WTC11 (cell line): ENCODE data around the gene APLF. TPM values are rescaled to one million over a fixed set of nuclear protein-coding genes. Genes with fewer than 3 reads are reported as not detected.

ENCODE experiments used
- ATAC-seq: fragments of 200-7000 bp; cut with Tn5 transposase; 2 replicates; pipeline ENCODE4 v1.10.0; 2021; ENCODE audit warnings: mild to moderate bottlenecking, moderate library complexity
- CTCF ChIA-PET: fragments of 300-600 bp; sonication (Branson Sonifier 250); formaldehyde crosslinking; loops from one replicate; lab custom pipeline; 2021; ENCODE audit warnings: antibody characterized with exemption; lab: Charles Lee
- POLR2A ChIA-PET: fragments of 350-600 bp; sonication (Branson Sonifier 250); formaldehyde crosslinking; loops from one replicate; lab custom pipeline; 2021; ENCODE audit warnings: antibody characterized with exemption; lab: Charles Lee
- DNase-seq: peaks from one replicate; pipeline ENCODE4 v3.0.0; 2021; ENCODE audit warnings: low spot score
- H3K27ac Mint-ChIP-seq: 2 replicates; pipeline ENCODE4 v1.8.0; 2021; ENCODE audit warnings: mixed read lengths
- H3K27me3 Mint-ChIP-seq: 2 replicates; pipeline ENCODE4 v1.8.0; 2021; ENCODE audit warnings: low read depth, mild to moderate bottlenecking, moderate library complexity, mixed read lengths
- H3K36me3 Mint-ChIP-seq: 2 replicates; pipeline ENCODE4 v1.8.0; 2021; ENCODE audit warnings: mixed read lengths
- H3K4me1 Mint-ChIP-seq: 2 replicates; pipeline ENCODE4 v1.8.0; 2022; ENCODE audit warnings: mixed read lengths
- H3K4me3 Mint-ChIP-seq: 2 replicates; pipeline ENCODE4 v1.8.0; 2021; ENCODE audit warnings: mild to moderate bottlenecking, moderate library complexity, mixed read lengths
- H3K9me3 Mint-ChIP-seq: 2 replicates; pipeline ENCODE4 v1.8.0; 2021; ENCODE audit warnings: mixed read lengths
- CBFB ChIP-seq: sonication (generic); formaldehyde crosslinking; IDR thresholded peaks from 2 replicates; pipeline ENCODE4 v1.8.1; 2022; ENCODE audit warnings: mild to moderate bottlenecking, low read depth, missing genetic modification reagents
- IRF2 ChIP-seq: sonication (generic); formaldehyde crosslinking; IDR thresholded peaks from 2 replicates; pipeline ENCODE4 v1.8.0; 2022; ENCODE audit warnings: low read depth, missing genetic modification reagents, borderline replicate concordance
- NR1H2 ChIP-seq: sonication (generic); formaldehyde crosslinking; IDR thresholded peaks from 2 replicates; pipeline ENCODE4 v1.9.0; 2021; ENCODE audit warnings: mild to moderate bottlenecking, moderate library complexity, missing genetic modification reagents
- RELA ChIP-seq: sonication (generic); formaldehyde crosslinking; IDR thresholded peaks from 2 replicates; pipeline ENCODE4 v1.8.1; 2022; ENCODE audit warnings: missing genetic modification reagents, mild to moderate bottlenecking, borderline replicate concordance
- RORB ChIP-seq: fragments of 250-450 bp; sonication (Bioruptor Pico); IDR thresholded peaks from 2 replicates; pipeline ENCODE4 v1.9.0; 2021; ENCODE audit warnings: mild to moderate bottlenecking
- TCF7 ChIP-seq: sonication (generic); formaldehyde crosslinking; IDR thresholded peaks from 2 replicates; pipeline ENCODE4 v1.8.0; 2022; ENCODE audit warnings: mild to moderate bottlenecking, low read depth, missing genetic modification reagents, moderate library complexity
- TEAD4 ChIP-seq: sonication (generic); formaldehyde crosslinking; IDR thresholded peaks from 2 replicates; pipeline ENCODE4 v1.8.0; 2022; ENCODE audit warnings: mild to moderate bottlenecking, missing genetic modification reagents
- ZNF263 ChIP-seq: sonication (generic); formaldehyde crosslinking; IDR thresholded peaks from 2 replicates; pipeline ENCODE4 v1.8.1; 2022; ENCODE audit warnings: low read depth, mild to moderate bottlenecking, moderate library complexity, missing genetic modification reagents
- total RNA-seq: library from RNA; stranded (reverse); gene quantifications from 3 replicates; pipeline ENCODE4 v1.2.3, GENCODE V29; 2021
- TF ChIP-seq, protein P1 (sequence below): sonication (generic); formaldehyde crosslinking; conservative IDR thresholded peaks from 2 replicates; pipeline ENCODE4 v1.8.1; 2022; ENCODE audit warnings: mild to moderate bottlenecking, missing genetic modification reagents
- TF ChIP-seq, protein P2 (sequence below): fragments of 250-450 bp; sonication (Bioruptor Pico); IDR thresholded peaks from 2 replicates; pipeline ENCODE4 v1.9.0; 2021; ENCODE audit warnings: moderate library complexity, mild to moderate bottlenecking, inconsistent platforms, borderline replicate concordance
- TF ChIP-seq, protein P3 (sequence below): sonication (generic); formaldehyde crosslinking; IDR thresholded peaks from 2 replicates; pipeline ENCODE4 v1.8.1; 2023; ENCODE audit warnings: mild to moderate bottlenecking, missing genetic modification reagents
- TF ChIP-seq, protein P4 (sequence below): sonication (generic); formaldehyde crosslinking; IDR thresholded peaks from 2 replicates; pipeline ENCODE4 v1.8.1; 2023; ENCODE audit warnings: mild to moderate bottlenecking, missing genetic modification reagents
- TF ChIP-seq, protein P5 (sequence below): fragments of 250-450 bp; sonication (Bioruptor Pico); IDR thresholded peaks from 2 replicates; pipeline ENCODE4 v1.9.0; 2021; ENCODE audit warnings: mild to moderate bottlenecking
- TF ChIP-seq, protein P6 (sequence below): sonication (generic); formaldehyde crosslinking; IDR thresholded peaks from 2 replicates; pipeline ENCODE4 v1.8.0; 2023; ENCODE audit warnings: mild to moderate bottlenecking, missing genetic modification reagents
- TF ChIP-seq, protein P7 (sequence below): sonication (generic); formaldehyde crosslinking; IDR thresholded peaks from 2 replicates; pipeline ENCODE4 v1.8.0; 2022; ENCODE audit warnings: missing genetic modification reagents

APLF gene
- total RNA-seq, 1 experiment from 2014 or later = 2.7 TPM

DNA sequence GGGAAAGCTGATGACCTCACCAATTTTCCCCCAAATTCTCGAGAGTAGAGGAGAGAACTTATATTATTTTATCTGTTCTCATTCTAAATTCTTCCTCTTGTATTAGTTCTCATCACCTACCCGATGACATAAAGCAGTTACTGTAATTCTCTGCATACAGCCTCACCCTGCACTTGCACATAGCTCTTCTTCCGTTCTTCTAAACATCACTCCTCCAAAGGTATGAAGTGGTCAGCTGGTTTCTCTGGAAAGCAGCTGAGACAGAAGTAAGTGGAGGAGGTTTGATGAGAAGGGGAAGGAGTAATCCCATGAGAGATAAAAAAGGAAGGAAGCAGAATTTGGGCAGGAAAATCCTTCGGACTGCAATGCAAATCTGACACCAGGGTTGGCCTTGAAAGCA lies 39.3 kb upstream of the APLF start:
- ATAC-seq = no peak
- H3K4me3 Mint-ChIP-seq = no peak overlapping the region
- TF ChIP-seq CBFB (CRISPR knock-in tag) (no peak), TEAD4 (CRISPR knock-in tag) (no peak), NR1H2 (CRISPR knock-in tag) (no peak)
- TF ChIP-seq, protein P1, sequence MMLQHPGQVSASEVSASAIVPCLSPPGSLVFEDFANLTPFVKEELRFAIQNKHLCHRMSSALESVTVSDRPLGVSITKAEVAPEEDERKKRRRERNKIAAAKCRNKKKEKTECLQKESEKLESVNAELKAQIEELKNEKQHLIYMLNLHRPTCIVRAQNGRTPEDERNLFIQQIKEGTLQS = no peak
- TF ChIP-seq, protein P2, sequence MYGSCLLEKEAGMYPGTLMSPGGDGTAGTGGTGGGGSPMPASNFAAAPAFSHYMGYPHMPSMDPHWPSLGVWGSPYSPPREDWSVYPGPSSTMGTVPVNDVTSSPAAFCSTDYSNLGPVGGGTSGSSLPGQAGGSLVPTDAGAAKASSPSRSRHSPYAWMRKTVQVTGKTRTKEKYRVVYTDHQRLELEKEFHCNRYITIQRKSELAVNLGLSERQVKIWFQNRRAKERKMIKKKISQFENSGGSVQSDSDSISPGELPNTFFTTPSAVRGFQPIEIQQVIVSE (CRISPR knock-in tag) = no peak
- no peaks in the 10 kb centered on the region for H3K36me3 Mint-ChIP-seq
- POLR2A ChIA-PET = no interaction called here
- no peak overlapping the region for H3K27ac Mint-ChIP-seq
- no peaks in the 10 kb centered on the region for H3K4me1 Mint-ChIP-seq
- H3K27me3 Mint-ChIP-seq = no peaks in the 10 kb centered on the region
- DNase-seq = no peak
- H3K9me3 Mint-ChIP-seq = no peaks in the 10 kb centered on the region
- CTCF ChIA-PET = interaction anchor here (0.9 kb wide), 1 partner anchor 14 kb away, joined by 3 read pairs; no protein-coding TSS in a partner anchor

DNA sequence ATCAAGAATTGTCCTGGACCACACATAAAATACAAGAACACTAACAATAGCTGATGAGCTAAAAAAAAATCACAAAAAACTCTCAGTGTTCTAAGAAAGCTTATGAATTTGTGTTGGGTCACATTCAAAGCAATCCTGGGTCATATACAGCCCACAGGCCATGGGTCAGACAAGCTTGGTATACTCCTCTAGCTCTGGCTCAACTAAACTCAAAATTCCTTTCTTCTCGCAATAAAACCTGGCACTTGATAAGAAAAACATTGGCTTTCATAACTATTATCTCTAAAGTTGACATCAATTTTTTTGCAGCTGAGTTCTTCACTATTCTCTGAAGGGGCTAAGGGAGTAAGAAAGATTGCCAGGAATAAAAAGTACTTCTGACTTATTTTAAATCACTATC lies 38.6 kb upstream of the APLF start:
- ATAC-seq = no peak
- Mint-ChIP-seq H3K4me3 (no peak overlapping the region), H3K36me3 (no peaks in the 10 kb centered on the region), H3K27me3 (no peaks in the 10 kb centered on the region), H3K9me3 (no peaks in the 10 kb centered on the region), H3K27ac (no peak overlapping the region), H3K4me1 (no peaks in the 10 kb centered on the region)
- DNase-seq = no peak
- ChIA-PET POLR2A (no interaction called here), CTCF (interaction anchor here (0.9 to 2.5 kb wide), 2 partner anchors 13 kb away, joined by 3 to 9 read pairs; no protein-coding TSS in a partner anchor)
- TF ChIP-seq ZNF263 (CRISPR knock-in tag) (no peak), TCF7 (no peak), IRF2 (CRISPR knock-in tag) (no peak), RELA (CRISPR knock-in tag) (no peak), RORB (CRISPR knock-in tag) (no peak)
- TF ChIP-seq, protein P3, sequence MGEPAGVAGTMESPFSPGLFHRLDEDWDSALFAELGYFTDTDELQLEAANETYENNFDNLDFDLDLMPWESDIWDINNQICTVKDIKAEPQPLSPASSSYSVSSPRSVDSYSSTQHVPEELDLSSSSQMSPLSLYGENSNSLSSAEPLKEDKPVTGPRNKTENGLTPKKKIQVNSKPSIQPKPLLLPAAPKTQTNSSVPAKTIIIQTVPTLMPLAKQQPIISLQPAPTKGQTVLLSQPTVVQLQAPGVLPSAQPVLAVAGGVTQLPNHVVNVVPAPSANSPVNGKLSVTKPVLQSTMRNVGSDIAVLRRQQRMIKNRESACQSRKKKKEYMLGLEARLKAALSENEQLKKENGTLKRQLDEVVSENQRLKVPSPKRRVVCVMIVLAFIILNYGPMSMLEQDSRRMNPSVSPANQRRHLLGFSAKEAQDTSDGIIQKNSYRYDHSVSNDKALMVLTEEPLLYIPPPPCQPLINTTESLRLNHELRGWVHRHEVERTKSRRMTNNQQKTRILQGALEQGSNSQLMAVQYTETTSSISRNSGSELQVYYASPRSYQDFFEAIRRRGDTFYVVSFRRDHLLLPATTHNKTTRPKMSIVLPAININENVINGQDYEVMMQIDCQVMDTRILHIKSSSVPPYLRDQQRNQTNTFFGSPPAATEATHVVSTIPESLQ (CRISPR knock-in tag) = no peak
- TF ChIP-seq, protein P4, sequence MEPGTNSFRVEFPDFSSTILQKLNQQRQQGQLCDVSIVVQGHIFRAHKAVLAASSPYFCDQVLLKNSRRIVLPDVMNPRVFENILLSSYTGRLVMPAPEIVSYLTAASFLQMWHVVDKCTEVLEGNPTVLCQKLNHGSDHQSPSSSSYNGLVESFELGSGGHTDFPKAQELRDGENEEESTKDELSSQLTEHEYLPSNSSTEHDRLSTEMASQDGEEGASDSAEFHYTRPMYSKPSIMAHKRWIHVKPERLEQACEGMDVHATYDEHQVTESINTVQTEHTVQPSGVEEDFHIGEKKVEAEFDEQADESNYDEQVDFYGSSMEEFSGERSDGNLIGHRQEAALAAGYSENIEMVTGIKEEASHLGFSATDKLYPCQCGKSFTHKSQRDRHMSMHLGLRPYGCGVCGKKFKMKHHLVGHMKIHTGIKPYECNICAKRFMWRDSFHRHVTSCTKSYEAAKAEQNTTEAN (CRISPR knock-in tag) = no peak
- TF ChIP-seq, protein P5, sequence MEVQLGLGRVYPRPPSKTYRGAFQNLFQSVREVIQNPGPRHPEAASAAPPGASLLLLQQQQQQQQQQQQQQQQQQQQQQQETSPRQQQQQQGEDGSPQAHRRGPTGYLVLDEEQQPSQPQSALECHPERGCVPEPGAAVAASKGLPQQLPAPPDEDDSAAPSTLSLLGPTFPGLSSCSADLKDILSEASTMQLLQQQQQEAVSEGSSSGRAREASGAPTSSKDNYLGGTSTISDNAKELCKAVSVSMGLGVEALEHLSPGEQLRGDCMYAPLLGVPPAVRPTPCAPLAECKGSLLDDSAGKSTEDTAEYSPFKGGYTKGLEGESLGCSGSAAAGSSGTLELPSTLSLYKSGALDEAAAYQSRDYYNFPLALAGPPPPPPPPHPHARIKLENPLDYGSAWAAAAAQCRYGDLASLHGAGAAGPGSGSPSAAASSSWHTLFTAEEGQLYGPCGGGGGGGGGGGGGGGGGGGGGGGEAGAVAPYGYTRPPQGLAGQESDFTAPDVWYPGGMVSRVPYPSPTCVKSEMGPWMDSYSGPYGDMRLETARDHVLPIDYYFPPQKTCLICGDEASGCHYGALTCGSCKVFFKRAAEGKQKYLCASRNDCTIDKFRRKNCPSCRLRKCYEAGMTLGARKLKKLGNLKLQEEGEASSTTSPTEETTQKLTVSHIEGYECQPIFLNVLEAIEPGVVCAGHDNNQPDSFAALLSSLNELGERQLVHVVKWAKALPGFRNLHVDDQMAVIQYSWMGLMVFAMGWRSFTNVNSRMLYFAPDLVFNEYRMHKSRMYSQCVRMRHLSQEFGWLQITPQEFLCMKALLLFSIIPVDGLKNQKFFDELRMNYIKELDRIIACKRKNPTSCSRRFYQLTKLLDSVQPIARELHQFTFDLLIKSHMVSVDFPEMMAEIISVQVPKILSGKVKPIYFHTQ (CRISPR knock-in tag) = no peak
- TF ChIP-seq, protein P6, sequence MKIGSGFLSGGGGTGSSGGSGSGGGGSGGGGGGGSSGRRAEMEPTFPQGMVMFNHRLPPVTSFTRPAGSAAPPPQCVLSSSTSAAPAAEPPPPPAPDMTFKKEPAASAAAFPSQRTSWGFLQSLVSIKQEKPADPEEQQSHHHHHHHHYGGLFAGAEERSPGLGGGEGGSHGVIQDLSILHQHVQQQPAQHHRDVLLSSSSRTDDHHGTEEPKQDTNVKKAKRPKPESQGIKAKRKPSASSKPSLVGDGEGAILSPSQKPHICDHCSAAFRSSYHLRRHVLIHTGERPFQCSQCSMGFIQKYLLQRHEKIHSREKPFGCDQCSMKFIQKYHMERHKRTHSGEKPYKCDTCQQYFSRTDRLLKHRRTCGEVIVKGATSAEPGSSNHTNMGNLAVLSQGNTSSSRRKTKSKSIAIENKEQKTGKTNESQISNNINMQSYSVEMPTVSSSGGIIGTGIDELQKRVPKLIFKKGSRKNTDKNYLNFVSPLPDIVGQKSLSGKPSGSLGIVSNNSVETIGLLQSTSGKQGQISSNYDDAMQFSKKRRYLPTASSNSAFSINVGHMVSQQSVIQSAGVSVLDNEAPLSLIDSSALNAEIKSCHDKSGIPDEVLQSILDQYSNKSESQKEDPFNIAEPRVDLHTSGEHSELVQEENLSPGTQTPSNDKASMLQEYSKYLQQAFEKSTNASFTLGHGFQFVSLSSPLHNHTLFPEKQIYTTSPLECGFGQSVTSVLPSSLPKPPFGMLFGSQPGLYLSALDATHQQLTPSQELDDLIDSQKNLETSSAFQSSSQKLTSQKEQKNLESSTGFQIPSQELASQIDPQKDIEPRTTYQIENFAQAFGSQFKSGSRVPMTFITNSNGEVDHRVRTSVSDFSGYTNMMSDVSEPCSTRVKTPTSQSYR (CRISPR knock-in tag) = no peak
- TF ChIP-seq, protein P7, sequence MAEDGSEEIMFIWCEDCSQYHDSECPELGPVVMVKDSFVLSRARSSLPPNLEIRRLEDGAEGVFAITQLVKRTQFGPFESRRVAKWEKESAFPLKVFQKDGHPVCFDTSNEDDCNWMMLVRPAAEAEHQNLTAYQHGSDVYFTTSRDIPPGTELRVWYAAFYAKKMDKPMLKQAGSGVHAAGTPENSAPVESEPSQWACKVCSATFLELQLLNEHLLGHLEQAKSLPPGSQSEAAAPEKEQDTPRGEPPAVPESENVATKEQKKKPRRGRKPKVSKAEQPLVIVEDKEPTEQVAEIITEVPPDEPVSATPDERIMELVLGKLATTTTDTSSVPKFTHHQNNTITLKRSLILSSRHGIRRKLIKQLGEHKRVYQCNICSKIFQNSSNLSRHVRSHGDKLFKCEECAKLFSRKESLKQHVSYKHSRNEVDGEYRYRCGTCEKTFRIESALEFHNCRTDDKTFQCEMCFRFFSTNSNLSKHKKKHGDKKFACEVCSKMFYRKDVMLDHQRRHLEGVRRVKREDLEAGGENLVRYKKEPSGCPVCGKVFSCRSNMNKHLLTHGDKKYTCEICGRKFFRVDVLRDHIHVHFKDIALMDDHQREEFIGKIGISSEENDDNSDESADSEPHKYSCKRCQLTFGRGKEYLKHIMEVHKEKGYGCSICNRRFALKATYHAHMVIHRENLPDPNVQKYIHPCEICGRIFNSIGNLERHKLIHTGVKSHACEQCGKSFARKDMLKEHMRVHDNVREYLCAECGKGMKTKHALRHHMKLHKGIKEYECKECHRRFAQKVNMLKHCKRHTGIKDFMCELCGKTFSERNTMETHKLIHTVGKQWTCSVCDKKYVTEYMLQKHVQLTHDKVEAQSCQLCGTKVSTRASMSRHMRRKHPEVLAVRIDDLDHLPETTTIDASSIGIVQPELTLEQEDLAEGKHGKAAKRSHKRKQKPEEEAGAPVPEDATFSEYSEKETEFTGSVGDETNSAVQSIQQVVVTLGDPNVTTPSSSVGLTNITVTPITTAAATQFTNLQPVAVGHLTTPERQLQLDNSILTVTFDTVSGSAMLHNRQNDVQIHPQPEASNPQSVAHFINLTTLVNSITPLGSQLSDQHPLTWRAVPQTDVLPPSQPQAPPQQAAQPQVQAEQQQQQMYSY (CRISPR knock-in tag) = no peak
- TF ChIP-seq, all 79 proteins: peak for 0
